ENCODE data around the gene ARHGAP6. TPM values are rescaled to one million over a fixed set of nuclear protein-coding genes. Genes with fewer than 3 reads are reported as not detected.

Gene ARHGAP6
- total RNA-seq, 1 experiment from 2014 or later: 0.07 TPM

GRCh38 chrX:11346121-11346682 lies 319.5 kb downstream of the ARHGAP6 start:
- no peak overlapping the region for H3K4me3 Mint-ChIP-seq
- no peak overlapping the region for H2AK5ac ChIP-seq (ENCODE audit: insufficient read length, low read length)
- peaks cover 0 to 6% of the 10 kb centered on the region in 2 experiments; a peak in 2 of 4 replicates for H3K4me1 Mint-ChIP-seq
- H3K23me2 ChIP-seq (ENCODE audit: insufficient read length, low read depth, low read length, poor library complexity, severe bottlenecking): no peaks in the 10 kb centered on the region
- TF ChIP-seq CTCF (conservative IDR thresholded peaks at IDR 0.05): no peak
- H2BK12ac ChIP-seq (ENCODE audit: insufficient read length, low read depth, low read length): no peak overlapping the region
- peaks cover 3% of the 10 kb centered on the region; the same call in 1 of the 2 replicates for H3K27me3 Mint-ChIP-seq (ENCODE audit: low read depth)
- H4K5ac ChIP-seq (ENCODE audit: insufficient read length, low read depth, low read length): no peak overlapping the region
- H4K8ac ChIP-seq (replicated peaks; ENCODE audit: insufficient read length, low read depth, low read length): no peak overlapping the region
- H3K27ac Mint-ChIP-seq: no peak overlapping the region
- no peak overlapping the region for H3K18ac ChIP-seq (ENCODE audit: insufficient read length, low read depth, low read length)
- H4K91ac ChIP-seq (ENCODE audit: insufficient read length, low read depth, low read length): no peak overlapping the region
- H3K14ac ChIP-seq (ENCODE audit: insufficient read depth, low read length): no peak overlapping the region
- no peaks in the 10 kb centered on the region for H4K20me1 ChIP-seq (ENCODE audit: control insufficient read depth, insufficient read depth, insufficient read length)
- H2BK15ac ChIP-seq (ENCODE audit: low read depth, low read length): no peak overlapping the region
- H3K9me3 Mint-ChIP-seq: peaks cover 32 to 44% of the 10 kb centered on the region in 2 experiments
- no peak for DNase-seq
- H2BK5ac ChIP-seq (ENCODE audit: insufficient read length, low read length): no peak overlapping the region
- H3K9me3 ChIP-seq (ENCODE audit: control insufficient read depth, low read depth, low read length): no peaks in the 10 kb centered on the region
- no peaks in the 10 kb centered on the region; a peak in 2 of 7 replicates for H3K36me3 Mint-ChIP-seq (ENCODE audit: insufficient read depth in 1 of 3, low read depth in 3 of 3)
- H3T11ph ChIP-seq (ENCODE audit: low read length): no peak overlapping the region
- H2BK20ac ChIP-seq (ENCODE audit: low read depth, low read length, poor library complexity, severe bottlenecking): no peak overlapping the region
- WGBS (ENCODE audit: extremely low coverage, insufficient read length, low lambda C conversion rate): no CpG with 5 or more reads among the region's 2 CpGs
- H3K56ac ChIP-seq (ENCODE audit: insufficient read length, low read depth, low read length): no peak overlapping the region
- H3K9ac ChIP-seq (ENCODE audit: extremely low read depth, insufficient read length, low read length): no peak overlapping the region
- no peaks in the 10 kb centered on the region for H3K79me2 ChIP-seq (ENCODE audit: insufficient read depth, low read length)
- H3K4me1 ChIP-seq (ENCODE audit: insufficient read depth, low read length): peaks cover 3% of the 10 kb centered on the region; the same call in 1 of the 2 replicates
- no peak overlapping the region for H3K4me2 ChIP-seq (ENCODE audit: insufficient read depth, insufficient read length, low read length)
- H3K23ac ChIP-seq (ENCODE audit: insufficient read length, low read depth, low read length): no peak overlapping the region
- no peak overlapping the region for H3K27ac ChIP-seq (ENCODE audit: insufficient read length, low read depth, low read length)
- H2AFZ ChIP-seq (ENCODE audit: low read length): no peak overlapping the region
- H3K79me1 ChIP-seq (ENCODE audit: insufficient read depth, low read depth, low read length, poor library complexity, severe bottlenecking): no peaks in the 10 kb centered on the region
- no peaks in the 10 kb centered on the region for H3K27me3 ChIP-seq (ENCODE audit: insufficient read depth, low read length)
- no peak overlapping the region for H3K4ac ChIP-seq (ENCODE audit: low read depth, low read length)
- no peak overlapping the region for H2BK120ac ChIP-seq (ENCODE audit: low read depth, low read length, poor library complexity, severe bottlenecking)

Measured in H9 (cell line).